ENCODE data around the gene MPDZ. TPM values are rescaled to one million over a fixed set of nuclear protein-coding genes. Genes with fewer than 3 reads are reported as not detected.

Gene MPDZ
- total and polyA plus RNA-seq, 4 donors: 9.5 to 62.7 (median 16.2) TPM

DNA sequence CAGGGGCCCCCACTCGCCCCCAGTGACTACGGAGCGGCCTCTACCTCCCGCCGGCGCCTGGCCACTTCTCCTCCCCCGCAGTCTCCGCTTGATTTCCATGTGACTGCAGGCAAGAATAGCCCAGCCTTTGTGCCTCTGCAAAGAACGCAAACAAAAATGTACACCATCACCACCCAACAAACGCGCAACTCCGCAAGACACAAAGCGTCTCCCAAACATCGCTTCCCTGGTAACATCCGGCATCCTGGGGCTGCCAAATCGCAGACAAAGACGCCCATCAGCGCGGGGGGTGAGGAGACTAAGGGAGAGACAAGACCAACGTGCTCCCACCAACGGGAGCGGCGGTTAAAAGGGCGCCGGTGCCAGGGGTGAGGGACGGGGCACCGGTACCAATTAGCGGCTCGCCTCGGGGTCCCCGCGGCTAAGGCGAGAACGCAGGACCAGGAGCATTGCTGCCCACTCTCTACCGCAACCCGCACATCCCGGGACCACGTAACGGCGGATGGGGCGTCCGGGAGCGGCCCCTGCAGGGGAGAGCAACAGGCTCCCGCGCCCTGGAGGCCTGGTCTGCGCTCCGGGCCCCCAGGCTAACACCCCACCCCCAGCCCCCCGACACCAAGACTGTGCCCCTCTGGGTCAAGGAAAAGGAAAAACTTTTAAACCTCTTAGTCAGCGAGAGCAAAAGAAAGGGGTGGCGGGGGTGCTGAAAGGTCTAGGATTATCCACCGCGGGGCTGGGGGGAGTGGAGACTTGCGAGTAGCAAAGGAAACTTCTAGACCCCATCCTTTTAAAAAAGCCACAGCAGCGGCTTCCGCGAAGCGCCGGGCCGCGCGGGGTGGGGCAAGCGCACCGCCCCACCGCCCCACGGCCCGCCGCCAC is 885 bp downstream of the MPDZ start:
- Histone ChIP-seq H3K36me3 (ENCODE audit: control insufficient read depth in 4 of 4, insufficient read depth in 4 of 4, low read length in 4 of 4) (no peaks in the 10 kb centered on the region), H3K4me3 (peak overlapping the region; percentile 73), H3K4me1 (ENCODE audit: control insufficient read depth in 5 of 5, insufficient read depth in 5 of 5, low read length in 5 of 5) (peaks cover 0 to 33% (median 5%) of the 10 kb centered on the region in 5 donors), H3K9ac (ENCODE audit: insufficient read depth in 1 of 2, low read length in 2 of 2) (peak overlapping the region; percentile 83 to 96), H3K27ac (ENCODE audit: low read depth in 1 of 2, low read length in 1 of 2) (peak overlapping the region; percentile 93 to 99), H3K27me3 (ENCODE audit: control insufficient read depth in 3 of 3, insufficient read depth in 3 of 3, low read length in 2 of 3) (no peaks in the 10 kb centered on the region), H3K9me3 (ENCODE audit: control insufficient read depth in 4 of 4, insufficient read depth in 3 of 4, low read length in 3 of 4) (no peaks in the 10 kb centered on the region)
- WGBS, 2 donors: 1 to 2% methylated on average over 54 to 67 of the region's 67 CpGs
- peak; percentile 80 to 90 (median 84) for DNase-seq
- TF ChIP-seq, protein P1, sequence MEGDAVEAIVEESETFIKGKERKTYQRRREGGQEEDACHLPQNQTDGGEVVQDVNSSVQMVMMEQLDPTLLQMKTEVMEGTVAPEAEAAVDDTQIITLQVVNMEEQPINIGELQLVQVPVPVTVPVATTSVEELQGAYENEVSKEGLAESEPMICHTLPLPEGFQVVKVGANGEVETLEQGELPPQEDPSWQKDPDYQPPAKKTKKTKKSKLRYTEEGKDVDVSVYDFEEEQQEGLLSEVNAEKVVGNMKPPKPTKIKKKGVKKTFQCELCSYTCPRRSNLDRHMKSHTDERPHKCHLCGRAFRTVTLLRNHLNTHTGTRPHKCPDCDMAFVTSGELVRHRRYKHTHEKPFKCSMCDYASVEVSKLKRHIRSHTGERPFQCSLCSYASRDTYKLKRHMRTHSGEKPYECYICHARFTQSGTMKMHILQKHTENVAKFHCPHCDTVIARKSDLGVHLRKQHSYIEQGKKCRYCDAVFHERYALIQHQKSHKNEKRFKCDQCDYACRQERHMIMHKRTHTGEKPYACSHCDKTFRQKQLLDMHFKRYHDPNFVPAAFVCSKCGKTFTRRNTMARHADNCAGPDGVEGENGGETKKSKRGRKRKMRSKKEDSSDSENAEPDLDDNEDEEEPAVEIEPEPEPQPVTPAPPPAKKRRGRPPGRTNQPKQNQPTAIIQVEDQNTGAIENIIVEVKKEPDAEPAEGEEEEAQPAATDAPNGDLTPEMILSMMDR (IDR thresholded peaks at IDR 0.05; ENCODE audit: control extremely low read depth, extremely low read depth): no peak
- ATAC-seq (ENCODE audit: insufficient read depth, low FRiP score): peak; percentile 38

DNA sequence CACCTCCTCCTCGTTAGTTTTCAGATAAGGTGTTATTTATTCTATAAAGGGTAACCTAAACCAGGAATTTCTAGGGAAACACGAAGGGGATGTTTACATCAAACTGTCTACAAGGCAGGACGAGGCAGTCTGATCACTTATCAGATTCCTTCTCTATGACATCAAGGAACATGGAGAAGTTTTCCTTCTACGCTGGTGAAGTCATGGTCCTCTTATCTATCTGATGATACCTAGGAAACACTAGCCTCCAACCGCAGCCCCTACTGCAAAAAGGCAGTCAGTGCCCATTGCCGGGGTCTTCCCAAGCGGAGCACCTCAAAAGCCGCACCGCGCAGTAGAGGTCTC is 1.5 kb downstream of the MPDZ start:
- 35 to 42% methylated on average over 10 of the region's 10 CpGs for WGBS, 2 donors
- Histone ChIP-seq H3K4me1 (ENCODE audit: control insufficient read depth in 5 of 5, insufficient read depth in 5 of 5, low read length in 5 of 5) (peaks cover 0 to 27% (median 5%) of the 10 kb centered on the region in 5 donors), H3K9ac (ENCODE audit: insufficient read depth in 1 of 2, low read length in 2 of 2) (peak overlapping the region; percentile 83 to 96), H3K9me3 (ENCODE audit: control insufficient read depth in 4 of 4, insufficient read depth in 3 of 4, low read length in 3 of 4) (no peaks in the 10 kb centered on the region), H3K36me3 (ENCODE audit: control insufficient read depth in 4 of 4, insufficient read depth in 4 of 4, low read length in 4 of 4) (no peaks in the 10 kb centered on the region), H3K27ac (ENCODE audit: low read depth in 1 of 2, low read length in 1 of 2) (peak overlapping the region; percentile 93 to 99), H3K27me3 (ENCODE audit: control insufficient read depth in 3 of 3, insufficient read depth in 3 of 3, low read length in 2 of 3) (no peaks in the 10 kb centered on the region), H3K4me3 (peak overlapping the region; percentile 73)
- ATAC-seq (ENCODE audit: insufficient read depth, low FRiP score) (no peak), DNase-seq (peak in 1 of 3 donors; percentile 66)
- TF ChIP-seq, protein P1 (IDR thresholded peaks at IDR 0.05; ENCODE audit: control extremely low read depth, extremely low read depth): no peak

DNA sequence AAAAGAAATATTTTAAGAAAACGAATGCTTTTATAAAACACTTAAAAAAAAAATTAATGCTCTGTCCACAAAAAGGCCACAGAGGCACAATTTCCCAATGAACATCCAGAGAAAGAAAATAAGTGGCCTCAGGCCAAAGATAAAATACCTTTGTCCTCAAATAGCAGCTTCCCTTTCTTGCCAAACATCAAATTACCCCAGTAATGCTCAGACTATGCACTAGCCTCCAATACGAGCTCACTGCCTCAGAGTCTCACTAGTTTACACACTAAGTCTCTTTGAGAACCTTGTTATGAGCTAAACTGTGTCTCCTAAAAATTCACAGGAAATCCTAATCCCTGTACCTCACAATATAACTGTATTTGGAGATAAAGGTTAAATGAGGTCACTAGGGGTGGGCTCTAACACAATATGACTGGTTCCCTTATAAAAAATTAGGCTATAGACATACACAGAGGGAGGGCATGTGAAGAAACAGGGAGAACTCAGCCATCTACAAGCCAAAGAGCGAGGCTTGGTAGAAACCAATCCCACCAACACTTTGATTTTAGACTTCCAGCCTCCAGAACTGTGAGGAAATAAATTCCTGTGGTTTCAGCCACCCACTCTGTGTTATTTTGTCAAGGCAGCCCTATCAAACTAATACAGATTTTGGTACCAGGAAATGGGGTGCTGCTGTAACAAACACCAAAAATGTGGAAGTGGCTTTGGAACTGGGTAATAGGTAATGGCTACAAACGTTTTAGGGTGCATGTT is 4.4 kb downstream of the MPDZ start:
- peak in 2 of 3 donors; percentile 46 to 52 for DNase-seq
- H3K27ac ChIP-seq (ENCODE audit: low read depth in 1 of 2, low read length in 1 of 2): peak overlapping the region in 1 of 2 donors; percentile 47
- H3K36me3 ChIP-seq (ENCODE audit: control insufficient read depth in 4 of 4, insufficient read depth in 4 of 4, low read length in 4 of 4): no peaks in the 10 kb centered on the region

More for the DNA sequence above, 4.4 kb downstream of the MPDZ start:
- ATAC-seq (ENCODE audit: insufficient read depth, low FRiP score): no peak
- no peak overlapping the region for H3K9ac ChIP-seq (ENCODE audit: insufficient read depth in 1 of 2, low read length in 2 of 2)
- WGBS, 2 donors: 52 to 59% methylated on average over 4 of the region's 4 CpGs
- peaks cover 0 to 41% (median 5%) of the 10 kb centered on the region in 5 donors for H3K4me1 ChIP-seq (ENCODE audit: control insufficient read depth in 5 of 5, insufficient read depth in 5 of 5, low read length in 5 of 5)
- TF ChIP-seq, protein P1 (IDR thresholded peaks at IDR 0.05; ENCODE audit: control extremely low read depth, extremely low read depth): no peak
- H3K4me3 ChIP-seq: no peak overlapping the region
- H3K27me3 ChIP-seq (ENCODE audit: control insufficient read depth in 3 of 3, insufficient read depth in 3 of 3, low read length in 2 of 3): no peaks in the 10 kb centered on the region
- H3K9me3 ChIP-seq (ENCODE audit: control insufficient read depth in 4 of 4, insufficient read depth in 3 of 4, low read length in 3 of 4): no peaks in the 10 kb centered on the region

All from lung (tissue), 12 donors.